ELF-1 (cell line): ENCODE measurements around the gene RASSF7.
"Not testable (repeated sequence)": the region's sequence is repeated elsewhere in the genome, so short reads cannot be mapped to it uniquely, and the experiment has no call there.

Source experiments
- DNase-seq: peaks from one replicate; pipeline ENCODE4 v3.0.0-alpha.2; 2016; ENCODE audit warnings: low read depth, low spot score

Gene RASSF7, protein sequence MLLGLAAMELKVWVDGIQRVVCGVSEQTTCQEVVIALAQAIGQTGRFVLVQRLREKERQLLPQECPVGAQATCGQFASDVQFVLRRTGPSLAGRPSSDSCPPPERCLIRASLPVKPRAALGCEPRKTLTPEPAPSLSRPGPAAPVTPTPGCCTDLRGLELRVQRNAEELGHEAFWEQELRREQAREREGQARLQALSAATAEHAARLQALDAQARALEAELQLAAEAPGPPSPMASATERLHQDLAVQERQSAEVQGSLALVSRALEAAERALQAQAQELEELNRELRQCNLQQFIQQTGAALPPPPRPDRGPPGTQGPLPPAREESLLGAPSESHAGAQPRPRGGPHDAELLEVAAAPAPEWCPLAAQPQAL

GRCh38 chr11:560305-561147, at the start of gene RASSF7, which contains the start of gene LMNTD2:
Gene RASSF7, plus strand, starts transcription at chr11:560970. Its CDS starts 799 bp downstream, at chr11:561769.
Gene LMNTD2, minus strand, starts transcription at chr11:560738. Its CDS starts 22 bp downstream, at chr11:560716.
- peak; percentile 87 for DNase-seq

- no peak for DNase-seq
Measured at GRCh38 chr11:512761-513595, 47.8 kb upstream of the RASSF7 start.

GRCh38 chr11:514606-515005, 46.2 kb upstream of the RASSF7 start:
- no peak for DNase-seq

DNA sequence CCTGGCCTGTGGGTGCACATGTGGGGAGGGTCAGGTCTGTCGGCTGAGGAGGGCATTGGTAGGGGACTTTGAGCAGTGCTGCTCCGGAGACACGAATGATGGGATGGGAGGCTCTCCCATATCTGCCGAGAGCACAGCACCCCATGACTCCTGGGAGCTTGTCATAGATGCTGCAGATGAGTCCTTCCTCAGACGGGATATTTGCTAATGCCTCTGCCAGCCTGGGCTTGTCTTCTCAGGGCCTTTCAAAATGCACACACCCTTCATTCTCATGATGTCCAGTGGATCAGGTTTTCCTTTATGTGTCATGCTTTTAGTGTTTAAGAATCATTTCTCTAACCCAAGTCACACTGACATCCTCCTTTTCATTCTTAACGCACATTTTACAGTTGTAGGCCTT, 45.6 kb upstream of the RASSF7 start:
- DNase-seq = no peak

DNA sequence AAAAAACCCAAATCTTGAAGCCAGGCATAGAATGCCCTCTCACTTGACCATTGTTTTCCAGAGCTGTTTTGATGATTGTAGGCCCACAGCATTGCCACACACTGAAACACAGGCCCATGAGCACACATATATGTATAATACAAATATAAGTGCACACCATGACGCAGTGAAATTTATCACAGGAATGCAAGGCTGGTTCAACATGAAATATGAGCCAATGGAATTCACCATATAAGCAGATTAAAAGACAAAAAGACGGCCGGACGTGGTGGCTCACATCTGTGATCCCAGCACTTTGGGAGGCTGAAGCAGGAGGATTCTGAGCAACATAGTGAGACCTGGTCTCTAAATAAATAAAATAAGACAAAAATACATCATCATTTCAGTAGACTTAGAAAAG, 44.4 kb upstream of the RASSF7 start:
- no peak for DNase-seq

GRCh38 chr11:516918-517685, 43.7 kb upstream of the RASSF7 start:
- not testable (repeated sequence) for DNase-seq

DNA sequence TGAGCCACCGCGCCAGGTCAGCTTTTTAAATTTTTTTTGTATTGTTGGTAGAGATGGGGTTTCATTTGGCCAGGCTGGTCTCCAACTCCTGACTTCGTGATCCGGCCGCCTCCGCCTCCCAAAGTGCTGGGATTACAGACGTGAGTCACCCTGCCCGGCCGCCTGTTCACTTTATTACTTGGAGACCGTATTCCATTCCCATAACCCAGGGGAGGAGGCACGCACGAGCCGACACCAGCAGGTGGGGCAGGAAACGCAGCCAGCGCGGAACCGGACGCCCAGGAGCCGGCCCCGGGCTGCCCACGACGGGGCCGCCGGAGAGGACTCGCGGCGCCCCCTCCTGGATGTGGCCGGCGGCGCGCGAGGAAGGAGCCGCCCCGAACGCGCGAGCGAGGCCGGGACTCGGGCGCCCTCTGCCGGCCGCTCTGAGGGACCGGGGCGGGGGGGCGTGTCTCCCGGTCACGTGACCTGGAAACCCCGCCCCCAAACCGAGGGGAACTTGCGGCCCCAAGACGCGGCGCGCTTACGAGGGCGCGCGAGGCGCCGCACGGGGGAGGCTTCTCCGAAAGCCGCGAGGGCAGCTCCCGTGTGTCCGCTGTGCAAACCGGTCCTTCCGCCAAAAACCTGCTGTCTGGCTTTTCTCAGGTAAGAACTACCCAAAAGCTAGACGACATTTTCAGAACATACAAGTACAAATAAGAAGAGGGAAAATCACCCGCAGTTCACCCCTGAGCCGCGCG, 42.1 kb upstream of the RASSF7 start:
- peak; percentile 96 for DNase-seq

GRCh38 chr11:520428-521176, 40.2 kb upstream of the RASSF7 start:
- peak; percentile 74 for DNase-seq

DNA sequence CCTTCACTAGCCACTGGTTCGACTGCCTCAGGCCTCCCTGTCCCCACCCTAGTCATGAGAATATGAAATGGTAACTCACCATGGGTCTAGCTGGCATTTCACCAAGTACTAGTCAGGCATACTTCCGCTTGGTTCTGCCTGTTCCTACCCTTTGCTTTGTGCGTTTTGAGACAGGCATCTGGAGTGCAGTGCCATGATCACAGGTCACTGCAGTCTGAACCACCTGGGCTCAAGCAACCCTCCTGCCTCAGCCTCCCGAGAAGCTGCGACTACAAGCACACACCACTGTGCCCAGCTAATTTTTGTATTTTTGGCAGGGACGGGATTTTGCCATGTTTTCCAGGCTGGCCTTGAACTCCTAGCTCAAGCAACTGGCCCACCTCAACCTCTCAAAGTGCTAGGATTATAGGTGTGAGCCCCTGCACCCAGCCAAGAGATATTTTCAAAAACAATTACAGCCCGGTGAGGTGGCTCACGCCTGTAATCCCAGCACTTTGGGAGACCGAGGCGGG, 39.5 kb upstream of the RASSF7 start:
- no peak for DNase-seq

- no peak for DNase-seq
Measured at GRCh38 chr11:526192-526591, 34.6 kb upstream of the RASSF7 start.

DNA sequence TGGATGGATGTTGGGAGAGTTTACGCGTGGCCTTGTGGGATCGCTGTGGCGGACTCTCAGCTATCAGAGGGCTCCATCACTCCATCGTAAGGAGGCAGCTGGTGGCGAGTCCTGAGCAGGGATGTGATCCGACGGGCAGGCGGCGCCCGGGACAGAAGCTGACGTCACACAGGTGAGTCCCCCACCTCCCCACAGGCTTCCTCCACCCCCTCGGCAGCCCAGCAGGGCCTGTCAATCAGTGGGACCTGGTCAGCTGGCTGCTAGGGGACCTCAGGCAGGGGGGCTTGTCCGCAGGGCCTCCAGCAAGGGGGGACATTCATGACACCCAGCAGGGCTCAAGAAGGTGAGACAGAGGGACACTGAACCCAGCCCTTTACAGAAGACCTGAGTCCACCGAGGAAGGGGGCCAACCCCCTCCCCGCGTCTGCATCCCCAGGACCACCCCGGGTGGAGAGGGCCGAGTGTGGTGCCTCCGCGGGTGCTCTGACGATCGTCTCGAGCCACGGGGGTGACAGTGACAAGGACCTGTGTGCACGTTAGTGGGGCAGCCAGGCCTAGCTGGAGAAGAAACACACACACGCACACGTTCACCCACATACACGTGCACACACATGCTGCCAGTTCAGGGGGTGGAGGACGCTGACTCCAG, 32.5 kb upstream of the RASSF7 start:
- DNase-seq = no peak

GRCh38 chr11:528815-529727, 31.7 kb upstream of the RASSF7 start:
- DNase-seq = no peak

DNA sequence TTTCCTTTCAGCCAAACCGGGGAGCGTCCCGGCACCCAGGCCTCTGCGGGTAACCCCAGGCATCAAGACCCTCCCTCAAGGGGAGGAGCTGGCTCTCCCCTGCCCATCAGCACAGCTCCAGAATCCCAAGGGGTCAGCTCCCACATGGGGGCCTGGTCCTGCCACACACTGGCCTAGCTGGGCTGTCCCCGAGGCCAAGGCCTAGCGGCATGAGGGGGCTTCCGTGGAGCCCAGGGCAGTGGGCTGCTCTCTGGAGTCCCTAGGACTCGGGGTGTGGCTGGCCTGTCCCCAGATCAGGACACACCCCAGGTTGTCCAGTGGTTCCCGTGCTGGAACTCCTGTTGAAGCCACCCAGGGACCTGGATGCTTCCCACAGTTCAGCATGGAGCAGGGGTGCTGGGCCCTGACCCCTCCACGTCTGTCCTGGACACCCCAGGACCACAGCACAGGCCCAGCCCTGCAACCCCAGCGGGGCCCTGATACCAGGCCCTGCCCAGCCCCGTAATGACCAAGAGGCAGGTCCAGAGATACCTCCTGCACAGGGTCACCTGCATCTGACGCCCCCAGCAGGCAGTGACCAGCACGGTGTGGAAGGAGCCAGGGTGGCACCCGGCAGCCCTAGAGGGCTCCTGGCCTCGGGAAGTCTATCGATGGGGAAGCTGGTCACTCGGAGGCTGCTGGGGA, 30.9 kb upstream of the RASSF7 start:
- no peak for DNase-seq

GRCh38 chr11:530960-531831, 29.6 kb upstream of the RASSF7 start:
- no peak for DNase-seq

- DNase-seq = no peak
Measured at GRCh38 chr11:531919-532526, 28.7 kb upstream of the RASSF7 start.

- no peak for DNase-seq
Measured at GRCh38 chr11:532527-532985, 28.2 kb upstream of the RASSF7 start.
